Measurements from ENCODE around the gene VPS13D.

The VPS13D gene

GRCh38 chr1:12404918-12405317 is 175.1 kb downstream of the VPS13D start:
- DNase-seq (ENCODE audit: low read depth in 3 of 3), result no peak

GRCh38 chr1:12405325-12406210 is 175.7 kb downstream of the VPS13D start:
- DNase-seq (ENCODE audit: low read depth in 3 of 3), result no peak

- DNase-seq (ENCODE audit: low read depth in 3 of 3), result no peak
Observed at GRCh38 chr1:12406211-12407021, 176.6 kb downstream of the VPS13D start.

- DNase-seq (ENCODE audit: low read depth in 3 of 3), result no peak
Observed at GRCh38 chr1:12407050-12407961, 177.5 kb downstream of the VPS13D start.

DNA sequence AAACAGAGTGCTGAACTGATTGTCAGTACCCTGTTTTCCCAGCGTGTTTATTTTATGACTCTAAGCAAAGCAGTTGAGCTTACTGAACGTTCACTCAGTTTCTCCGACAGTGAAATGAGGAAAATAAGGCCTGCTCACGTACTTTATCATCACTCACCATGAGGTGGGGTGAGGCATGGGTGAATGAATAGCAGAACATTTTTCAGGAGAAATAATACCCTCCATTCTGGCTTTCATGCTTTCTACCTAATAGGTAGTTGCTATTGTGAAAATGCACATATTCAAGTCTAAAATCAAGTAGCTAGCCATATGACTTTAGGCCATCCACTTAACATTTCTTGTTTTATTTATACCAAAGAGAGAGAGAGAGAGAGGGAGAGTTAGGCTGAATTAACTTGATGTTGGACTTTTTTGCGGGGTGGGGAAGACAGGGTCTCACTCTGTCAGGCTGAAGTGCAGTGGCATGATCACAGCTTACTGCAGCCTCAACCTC is 178.2 kb downstream of the VPS13D start:
- DNase-seq (ENCODE audit: low read depth in 3 of 3), result no peak

DNA sequence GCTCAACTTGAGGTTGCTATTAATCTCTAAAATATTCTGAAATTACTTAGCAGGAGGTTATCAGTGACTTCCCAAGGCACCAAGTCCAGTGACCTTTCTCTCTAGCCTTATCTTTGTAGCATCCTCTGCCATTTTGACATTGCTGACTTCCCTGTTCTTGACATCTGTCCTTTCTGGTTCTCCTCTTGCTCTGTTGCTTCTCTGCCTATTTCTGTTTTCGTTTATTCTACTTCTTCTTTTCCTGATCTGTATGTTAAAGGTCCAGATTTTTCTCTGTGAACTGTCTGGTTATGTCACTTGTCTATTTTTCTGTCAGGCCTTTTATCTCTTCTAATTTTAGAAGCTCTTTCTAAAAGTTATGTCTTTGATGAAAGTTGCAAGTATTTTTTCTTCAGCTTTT is 178.8 kb downstream of the VPS13D start:
- no peak for DNase-seq (ENCODE audit: low read depth in 3 of 3)

DNA sequence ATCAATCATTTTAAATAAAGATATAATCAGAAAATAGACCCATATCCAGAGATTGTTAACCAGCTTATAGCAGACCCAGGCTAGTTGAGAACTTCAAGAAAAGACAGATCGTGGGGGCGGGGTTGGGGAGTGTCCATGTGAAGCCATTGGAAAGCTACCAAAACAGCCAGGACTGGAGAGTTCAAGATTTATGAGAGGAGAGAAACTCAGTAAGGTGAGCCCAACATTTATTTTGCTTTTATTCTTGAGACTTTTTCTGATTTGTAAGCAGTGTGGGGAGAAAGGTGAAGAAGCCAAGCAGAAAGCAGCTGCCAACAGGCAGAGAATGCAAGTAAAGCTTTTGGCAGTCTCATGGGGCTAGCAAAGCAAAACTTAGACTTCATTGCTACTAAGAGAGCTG is 179.9 kb downstream of the VPS13D start:
- DNase-seq (ENCODE audit: low read depth in 3 of 3), result no peak

DNA sequence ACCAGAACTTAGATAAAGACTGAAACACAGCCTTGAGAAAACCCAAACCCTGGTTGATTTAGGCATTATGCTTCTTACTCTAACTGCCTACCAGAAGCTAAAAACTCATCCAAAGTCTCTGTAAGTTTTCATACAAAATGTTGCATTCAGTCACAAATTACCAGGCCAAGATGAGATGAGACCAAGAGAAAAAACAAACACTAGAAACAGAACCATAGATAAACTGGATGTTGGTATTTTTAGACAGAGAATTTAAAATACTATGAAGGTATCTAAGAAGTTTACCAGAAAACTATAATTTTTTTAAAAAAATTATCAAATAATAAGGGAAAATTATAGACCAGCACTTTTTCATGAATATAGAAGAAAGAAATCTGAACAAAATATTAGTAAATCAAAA is 180.5 kb downstream of the VPS13D start:
- no peak for DNase-seq (ENCODE audit: low read depth in 3 of 3)

- no peak for DNase-seq (ENCODE audit: low read depth in 3 of 3)
Observed at GRCh38 chr1:12411098-12411497, 181.3 kb downstream of the VPS13D start.

DNA sequence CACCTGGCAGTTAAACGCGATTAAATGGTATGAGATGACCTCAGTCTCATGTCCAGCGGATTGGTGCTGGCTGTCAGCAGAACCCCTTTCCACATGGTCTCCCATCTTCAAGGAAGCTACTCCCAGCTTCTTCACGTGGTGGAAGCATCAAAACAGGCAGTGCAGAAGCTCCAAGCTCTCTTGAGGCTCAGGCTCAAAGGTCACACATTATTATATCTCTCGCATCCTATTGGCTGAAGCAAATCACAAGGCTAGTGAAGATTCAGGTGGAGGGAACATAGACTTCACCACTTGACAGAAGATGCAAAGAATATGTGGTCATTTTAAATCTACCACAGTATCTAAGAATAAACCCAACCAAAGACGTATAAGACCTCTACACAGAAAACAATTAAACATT is 181.9 kb downstream of the VPS13D start:
- DNase-seq (ENCODE audit: low read depth in 3 of 3), result no peak

DNA sequence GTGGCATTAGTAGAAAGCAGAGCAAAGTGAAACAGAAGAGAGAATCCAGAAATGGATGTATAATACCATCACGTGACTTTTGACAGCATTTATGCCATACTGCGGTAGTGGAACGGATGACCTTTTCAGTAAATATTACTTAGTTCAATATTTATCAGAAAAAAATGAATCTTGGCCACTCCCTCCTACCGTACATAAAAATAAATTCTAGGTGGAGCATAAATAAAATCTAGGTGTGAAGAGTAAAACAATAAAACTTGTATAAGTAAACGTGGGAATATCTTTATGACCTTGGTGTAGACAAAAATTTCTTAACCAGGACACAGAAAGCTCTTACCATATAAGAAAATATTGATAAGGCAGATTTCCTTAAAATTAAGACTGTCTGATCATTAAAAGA is 182.6 kb downstream of the VPS13D start:
- no peak for DNase-seq (ENCODE audit: low read depth in 3 of 3)

DNA sequence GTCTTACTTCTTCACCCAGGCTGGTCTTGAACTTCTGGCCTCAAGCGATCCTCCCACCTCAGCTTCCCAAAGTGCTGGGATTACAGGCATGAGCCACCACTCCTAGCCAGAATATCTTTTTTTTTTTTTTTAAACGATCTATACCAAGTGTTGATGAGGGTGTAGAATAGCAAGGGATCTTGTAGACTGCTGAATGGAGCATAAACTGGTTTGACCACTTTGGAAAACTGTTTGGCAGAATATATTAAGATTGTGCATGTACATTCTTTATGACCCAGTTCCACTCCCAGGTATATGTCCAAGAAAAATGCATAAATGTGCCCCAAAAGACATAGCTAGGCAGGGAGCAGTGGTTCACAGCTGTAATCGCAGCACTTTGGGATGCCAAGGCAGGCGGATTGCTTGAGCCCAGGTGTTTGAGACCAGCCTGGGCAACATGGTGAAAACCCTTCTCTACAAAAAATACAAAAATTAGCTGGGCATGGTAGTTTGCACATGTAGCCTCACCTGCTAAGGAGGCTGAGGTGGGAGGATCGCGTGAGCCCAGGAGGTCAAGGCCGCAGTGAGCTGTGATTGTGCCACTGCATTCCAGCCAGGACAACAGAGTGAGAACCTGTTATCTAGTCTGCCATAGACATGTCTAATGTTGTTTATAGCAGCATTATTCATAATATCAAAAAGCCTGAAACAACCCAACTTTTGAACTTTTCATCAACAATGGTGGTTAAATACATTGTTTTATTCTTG is 184.0 kb downstream of the VPS13D start:
- no peak for DNase-seq (ENCODE audit: low read depth in 3 of 3)

DNA sequence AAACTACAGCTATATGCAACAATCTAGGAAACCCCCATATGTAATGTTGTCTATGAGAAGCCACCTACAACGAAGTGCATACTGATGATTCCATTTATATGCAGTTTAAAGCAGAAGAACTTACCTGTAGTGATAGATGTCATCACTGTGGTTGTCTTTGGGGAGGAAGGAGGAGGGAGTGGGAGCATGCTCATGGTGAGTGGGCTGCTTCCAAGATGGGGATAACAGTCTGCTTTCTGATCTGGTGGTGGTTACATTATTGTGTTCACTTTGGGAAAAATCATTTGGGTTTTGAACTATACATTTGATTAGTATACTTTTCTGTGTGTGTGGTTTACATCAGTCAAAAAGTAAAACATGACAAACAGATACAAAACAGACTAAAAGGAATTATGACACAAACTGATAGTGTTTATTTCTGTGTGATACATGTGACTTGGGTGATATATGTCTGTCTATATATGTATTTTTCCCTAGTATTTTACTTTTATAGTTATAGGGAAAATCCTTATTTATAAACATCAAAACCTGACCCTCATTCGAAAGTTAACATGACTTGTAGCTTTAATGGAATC is 184.7 kb downstream of the VPS13D start:
- no peak for DNase-seq (ENCODE audit: low read depth in 3 of 3)

- no peak for DNase-seq (ENCODE audit: low read depth in 3 of 3)
Observed at GRCh38 chr1:12415038-12415466, 185.2 kb downstream of the VPS13D start.

DNA sequence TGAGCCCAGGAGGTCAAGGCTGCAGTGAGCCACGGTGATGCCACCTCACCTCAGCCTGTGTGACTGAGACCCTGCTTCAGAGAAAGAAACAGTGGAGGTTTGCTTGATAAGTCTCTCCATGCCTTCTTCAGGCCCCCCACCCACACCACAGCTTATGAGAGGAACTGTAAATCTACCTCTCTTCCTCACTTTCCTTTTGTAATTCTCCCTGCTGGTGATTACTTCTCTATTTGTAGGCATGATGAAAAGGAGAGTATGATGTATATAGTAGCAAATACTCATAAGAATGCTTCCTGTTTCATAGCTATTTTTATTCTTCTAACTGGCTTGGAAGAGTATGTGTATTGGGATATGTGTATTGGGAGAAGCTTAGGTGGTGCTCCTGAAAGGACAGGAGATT is 186.3 kb downstream of the VPS13D start:
- DNase-seq (ENCODE audit: low read depth in 3 of 3), result no peak

- DNase-seq (ENCODE audit: low read depth in 3 of 3), result no peak
Observed at GRCh38 chr1:12416744-12417143, 186.9 kb downstream of the VPS13D start.

- no peak for DNase-seq (ENCODE audit: low read depth in 3 of 3)
Observed at GRCh38 chr1:12417389-12417788, 187.6 kb downstream of the VPS13D start.

- no peak for DNase-seq (ENCODE audit: low read depth in 3 of 3)
Observed at GRCh38 chr1:12420171-12420570, 190.3 kb downstream of the VPS13D start.

GRCh38 chr1:12422488-12422887 is 192.7 kb downstream of the VPS13D start:
- DNase-seq (ENCODE audit: low read depth in 3 of 3), result no peak

GRCh38 chr1:12424087-12424529 is 194.3 kb downstream of the VPS13D start:
- DNase-seq (ENCODE audit: low read depth in 3 of 3), result no peak

DNA sequence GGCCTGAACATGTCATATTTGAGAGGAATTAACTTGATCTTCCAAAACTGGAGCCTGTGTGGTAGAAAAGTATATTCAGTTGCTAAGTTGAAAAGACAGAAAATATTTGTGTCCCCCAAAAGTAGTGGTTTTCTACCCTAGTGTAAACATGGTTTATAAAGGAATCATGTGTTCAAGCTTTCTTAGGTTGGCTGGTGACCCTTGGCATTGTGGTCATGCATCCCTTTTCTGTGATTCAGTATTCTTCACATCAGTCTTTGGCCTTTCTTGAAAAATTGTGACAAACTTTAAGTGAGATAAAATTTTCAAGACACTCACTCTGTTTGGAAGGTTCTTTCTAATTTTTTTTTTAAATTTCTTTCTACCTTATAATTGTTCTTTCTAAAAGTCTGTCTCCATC is 195.0 kb downstream of the VPS13D start:
- DNase-seq (ENCODE audit: low read depth in 3 of 3), result no peak
